GM10266 (cell line): ENCODE data around the gene GLUD1.

ENCODE experiments used
- DNase-seq: peaks from one replicate; pipeline ENCODE4 v3.0.0; 2012; ENCODE audit errors: extremely low spot score
- TF ChIP-seq, protein P1 (sequence below): IDR thresholded peaks from 2 replicates; pipeline ENCODE4 v1.5.1; 2012; ENCODE audit warnings: mild to moderate bottlenecking, low read depth; ENCODE audit not compliant: control insufficient read depth, insufficient read depth; ENCODE audit errors: missing control alignments

GLUD1 gene

DNA sequence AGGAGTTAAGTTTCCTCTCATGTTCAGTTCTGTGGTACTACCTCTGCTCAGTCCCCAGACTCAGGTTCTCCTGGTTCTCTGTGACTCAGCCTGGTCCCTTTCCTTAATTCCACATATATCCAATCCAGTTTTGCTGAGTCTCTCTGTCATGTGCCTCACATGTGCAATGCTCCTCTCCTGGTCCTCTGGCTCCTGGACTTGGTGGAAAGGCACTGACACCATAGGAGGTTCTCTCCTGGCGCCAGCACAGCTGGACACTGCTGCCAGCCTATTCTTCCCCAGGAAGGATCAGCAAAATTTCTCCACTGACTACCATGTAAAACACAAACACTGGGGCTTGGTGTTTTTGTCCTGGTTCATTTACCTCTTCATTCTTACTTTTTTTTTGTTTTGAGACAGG lies 27.8 kb downstream of the GLUD1 start:
- DNase-seq = no peak

DNA sequence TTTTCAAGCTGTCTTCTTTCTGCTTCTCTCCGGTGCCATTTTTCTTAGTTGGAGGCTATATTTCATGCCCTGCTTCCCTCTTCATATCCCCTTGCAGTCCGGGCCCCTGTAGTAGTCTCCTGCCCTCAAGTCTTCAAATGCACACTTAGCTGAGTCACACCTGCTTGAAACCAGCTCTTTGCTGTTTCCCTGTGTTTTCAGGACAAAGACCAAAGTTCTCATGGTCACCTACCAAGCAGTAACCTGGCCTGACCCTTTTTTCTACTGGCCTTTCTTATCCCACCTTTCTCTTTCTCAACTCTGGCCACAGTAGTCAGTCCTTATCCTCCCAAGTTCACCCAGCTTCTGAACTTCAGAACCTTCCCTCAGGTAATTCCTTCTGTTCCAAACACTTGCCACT lies 28.5 kb downstream of the GLUD1 start:
- TF ChIP-seq, protein P1, sequence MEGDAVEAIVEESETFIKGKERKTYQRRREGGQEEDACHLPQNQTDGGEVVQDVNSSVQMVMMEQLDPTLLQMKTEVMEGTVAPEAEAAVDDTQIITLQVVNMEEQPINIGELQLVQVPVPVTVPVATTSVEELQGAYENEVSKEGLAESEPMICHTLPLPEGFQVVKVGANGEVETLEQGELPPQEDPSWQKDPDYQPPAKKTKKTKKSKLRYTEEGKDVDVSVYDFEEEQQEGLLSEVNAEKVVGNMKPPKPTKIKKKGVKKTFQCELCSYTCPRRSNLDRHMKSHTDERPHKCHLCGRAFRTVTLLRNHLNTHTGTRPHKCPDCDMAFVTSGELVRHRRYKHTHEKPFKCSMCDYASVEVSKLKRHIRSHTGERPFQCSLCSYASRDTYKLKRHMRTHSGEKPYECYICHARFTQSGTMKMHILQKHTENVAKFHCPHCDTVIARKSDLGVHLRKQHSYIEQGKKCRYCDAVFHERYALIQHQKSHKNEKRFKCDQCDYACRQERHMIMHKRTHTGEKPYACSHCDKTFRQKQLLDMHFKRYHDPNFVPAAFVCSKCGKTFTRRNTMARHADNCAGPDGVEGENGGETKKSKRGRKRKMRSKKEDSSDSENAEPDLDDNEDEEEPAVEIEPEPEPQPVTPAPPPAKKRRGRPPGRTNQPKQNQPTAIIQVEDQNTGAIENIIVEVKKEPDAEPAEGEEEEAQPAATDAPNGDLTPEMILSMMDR = no peak
- no peak for DNase-seq

More for the DNA sequence above, 27.8 kb downstream of the GLUD1 start:
- TF ChIP-seq, protein P1 = no peak

DNA sequence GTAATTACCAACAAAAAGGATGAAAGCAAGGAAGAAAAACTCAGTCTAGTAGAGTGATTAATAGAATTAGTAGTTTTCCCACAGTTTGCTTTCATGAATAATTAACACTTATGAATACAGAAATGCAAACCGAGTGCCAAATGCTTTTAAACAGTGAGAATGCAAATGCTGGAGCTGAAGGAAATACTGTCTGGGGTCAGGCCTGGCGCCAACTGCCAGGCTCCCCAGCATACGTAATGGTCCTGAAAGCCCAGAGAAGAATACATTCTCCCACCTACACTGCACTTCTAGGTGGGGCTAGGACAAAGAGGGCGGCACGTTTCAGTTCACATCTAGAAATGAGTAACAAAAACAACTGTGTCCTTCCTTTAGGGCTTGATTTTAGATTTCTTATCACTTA lies 30.0 kb downstream of the GLUD1 start:
- DNase-seq = no peak
- TF ChIP-seq, protein P1 = no peak

DNA sequence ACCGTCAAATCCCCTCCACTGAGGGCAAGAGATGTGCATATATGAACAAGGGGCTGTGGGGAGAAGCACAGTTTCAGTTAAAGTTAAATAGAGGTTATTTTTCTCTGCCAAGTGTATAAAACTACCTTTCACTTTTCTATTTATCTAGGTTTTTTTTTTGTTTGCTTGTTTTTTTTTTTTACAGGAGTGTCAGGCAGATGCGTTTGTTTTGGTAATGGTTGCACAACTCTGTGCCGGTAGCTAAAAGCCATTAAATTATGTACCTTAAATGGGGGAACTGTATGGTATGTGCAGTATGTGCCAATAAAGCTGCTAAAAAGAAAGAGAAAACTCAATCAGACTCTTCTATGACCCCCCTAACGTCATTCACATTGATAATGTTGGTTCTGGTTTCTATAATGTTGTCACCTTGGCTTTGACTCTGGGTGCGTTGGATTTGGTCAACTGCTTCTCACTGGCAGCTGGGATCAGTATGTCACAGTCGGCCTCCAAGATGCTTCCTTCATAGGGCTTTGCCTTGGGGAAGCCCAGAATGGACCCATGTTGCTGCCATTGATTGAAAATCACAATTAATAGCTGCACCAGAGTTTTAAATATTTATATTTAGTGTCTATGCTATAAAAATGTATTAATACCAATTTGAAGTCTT lies 34.2 kb downstream of the GLUD1 start:
- DNase-seq = no peak
- TF ChIP-seq, protein P1 = no peak

DNA sequence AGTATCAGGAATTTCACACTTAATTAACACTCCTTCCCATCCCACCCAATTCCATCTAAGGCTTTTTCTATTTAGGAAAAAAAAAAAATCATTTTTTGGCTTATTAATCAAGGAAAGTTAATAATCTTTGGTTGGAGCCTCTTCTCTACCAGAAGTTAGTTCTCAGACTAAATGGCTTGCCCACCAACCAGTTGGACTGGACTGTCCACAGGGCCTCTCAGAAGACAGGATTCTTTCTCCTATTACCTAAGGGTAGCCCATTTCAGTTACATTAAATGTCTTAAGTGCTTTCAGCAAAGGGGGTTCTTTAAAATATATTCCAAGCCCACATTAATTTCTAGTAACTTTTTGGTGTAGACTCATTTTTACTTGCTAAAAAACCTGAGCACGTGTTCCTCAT lies 35.2 kb downstream of the GLUD1 start:
- TF ChIP-seq, protein P1 = no peak
- no peak for DNase-seq

DNA sequence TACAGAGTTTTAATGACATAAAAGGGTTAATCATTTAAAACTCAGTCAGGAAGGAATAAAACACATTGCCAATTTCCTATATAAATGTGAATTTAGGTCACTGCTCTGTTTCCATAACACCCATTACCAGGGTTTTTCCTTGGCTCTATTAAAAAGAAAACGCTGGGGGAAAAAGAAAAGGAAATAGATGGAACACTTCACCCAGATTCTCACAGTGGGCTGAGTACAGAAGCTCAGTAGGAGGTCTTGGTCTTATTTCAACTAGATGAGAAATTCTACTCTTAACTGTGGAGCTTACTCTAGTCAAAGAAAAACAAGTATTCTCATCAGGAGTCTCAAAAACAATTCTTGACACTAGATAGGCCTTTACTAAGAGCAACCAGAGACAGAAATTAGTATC lies 36.5 kb downstream of the GLUD1 start:
- no peak for DNase-seq
- TF ChIP-seq, protein P1 = no peak

DNA sequence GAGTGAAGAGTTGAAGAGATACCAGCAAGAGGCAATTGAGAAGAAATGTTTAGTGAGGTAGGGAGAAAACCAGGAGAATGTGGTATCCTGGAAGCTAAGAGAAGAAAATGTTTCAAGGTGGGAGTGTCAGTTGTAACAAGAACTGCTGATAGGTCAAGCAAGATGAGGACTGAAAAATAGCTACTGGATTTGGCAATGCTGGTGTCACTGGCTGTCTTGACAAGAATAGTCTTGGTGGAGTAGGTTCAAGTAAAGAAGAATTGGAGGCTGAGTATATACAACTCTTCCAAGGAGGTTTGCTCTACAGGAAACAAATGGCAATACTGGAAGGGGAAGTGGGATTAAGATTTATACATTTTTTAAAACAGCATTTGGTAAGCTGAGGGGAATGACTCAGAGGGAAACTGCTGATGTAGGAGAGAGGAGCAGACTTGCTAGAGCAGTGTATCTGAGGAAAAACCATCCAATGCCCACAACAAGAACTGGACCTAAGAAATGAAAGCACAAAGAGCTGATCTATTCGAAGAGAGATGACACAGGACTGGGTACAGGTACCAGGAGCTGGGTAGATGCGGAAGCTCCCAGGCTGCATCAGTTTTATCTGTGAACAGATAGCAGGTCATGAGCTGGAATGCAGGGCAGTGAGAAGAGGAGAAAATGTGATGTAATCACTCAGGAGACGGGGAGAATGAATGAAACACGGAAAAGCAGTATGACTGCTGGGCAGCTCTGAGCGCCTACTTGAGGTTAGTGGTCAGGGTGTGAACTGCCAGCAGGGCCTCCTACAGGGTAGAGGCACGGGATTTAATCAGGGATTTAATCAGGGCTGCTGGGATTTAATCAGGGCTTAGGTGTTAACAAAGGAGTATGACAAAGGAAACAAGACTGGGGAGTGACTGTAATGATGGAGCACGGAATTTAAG lies 40.0 kb downstream of the GLUD1 start:
- TF ChIP-seq, protein P1 = no peak

More for the DNA sequence above, 40.0 kb downstream of the GLUD1 start:
- no peak for DNase-seq
